Retina (tissue), 1 donor: ENCODE results near the gene TNF.

Source experiments
- DNase-seq: peaks from one replicate; pipeline ENCODE4 v3.0.0-alpha.2; 2016

TNF gene

DNA sequence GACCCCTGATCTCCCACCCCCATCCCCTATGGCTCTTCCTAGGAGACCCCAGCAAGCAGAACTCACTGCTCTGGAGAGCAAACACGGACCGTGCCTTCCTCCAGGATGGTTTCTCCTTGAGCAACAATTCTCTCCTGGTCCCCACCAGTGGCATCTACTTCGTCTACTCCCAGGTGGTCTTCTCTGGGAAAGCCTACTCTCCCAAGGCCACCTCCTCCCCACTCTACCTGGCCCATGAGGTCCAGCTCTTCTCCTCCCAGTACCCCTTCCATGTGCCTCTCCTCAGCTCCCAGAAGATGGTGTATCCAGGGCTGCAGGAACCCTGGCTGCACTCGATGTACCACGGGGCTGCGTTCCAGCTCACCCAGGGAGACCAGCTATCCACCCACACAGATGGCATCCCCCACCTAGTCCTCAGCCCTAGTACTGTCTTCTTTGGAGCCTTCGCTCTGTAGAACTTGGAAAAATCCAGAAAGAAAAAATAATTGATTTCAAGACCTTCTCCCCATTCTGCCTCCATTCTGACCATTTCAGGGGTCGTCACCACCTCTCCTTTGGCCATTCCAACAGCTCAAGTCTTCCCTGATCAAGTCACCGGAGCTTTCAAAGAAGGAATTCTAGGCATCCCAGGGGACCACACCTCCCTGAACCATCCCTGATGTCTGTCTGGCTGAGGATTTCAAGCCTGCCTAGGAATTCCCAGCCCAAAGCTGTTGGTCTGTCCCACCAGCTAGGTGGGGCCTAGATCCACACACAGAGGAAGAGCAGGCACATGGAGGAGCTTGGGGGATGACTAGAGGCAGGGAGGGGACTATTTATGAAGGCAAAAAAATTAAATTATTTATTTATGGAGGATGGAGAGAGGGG lies 1.9 kb upstream of the TNF start:
- DNase-seq = no peak

- DNase-seq = no peak
Observed at GRCh38 chr6:31574106-31575061, 981 bp upstream of the TNF start.

GRCh38 chr6:31575952-31576685 lies 754 bp downstream of the TNF start:
- no peak for DNase-seq

GRCh38 chr6:31576897-31577578 lies 1.7 kb downstream of the TNF start:
- no peak for DNase-seq

- no peak for DNase-seq
Observed at GRCh38 chr6:31577579-31577966, 2.2 kb downstream of the TNF start.

DNA sequence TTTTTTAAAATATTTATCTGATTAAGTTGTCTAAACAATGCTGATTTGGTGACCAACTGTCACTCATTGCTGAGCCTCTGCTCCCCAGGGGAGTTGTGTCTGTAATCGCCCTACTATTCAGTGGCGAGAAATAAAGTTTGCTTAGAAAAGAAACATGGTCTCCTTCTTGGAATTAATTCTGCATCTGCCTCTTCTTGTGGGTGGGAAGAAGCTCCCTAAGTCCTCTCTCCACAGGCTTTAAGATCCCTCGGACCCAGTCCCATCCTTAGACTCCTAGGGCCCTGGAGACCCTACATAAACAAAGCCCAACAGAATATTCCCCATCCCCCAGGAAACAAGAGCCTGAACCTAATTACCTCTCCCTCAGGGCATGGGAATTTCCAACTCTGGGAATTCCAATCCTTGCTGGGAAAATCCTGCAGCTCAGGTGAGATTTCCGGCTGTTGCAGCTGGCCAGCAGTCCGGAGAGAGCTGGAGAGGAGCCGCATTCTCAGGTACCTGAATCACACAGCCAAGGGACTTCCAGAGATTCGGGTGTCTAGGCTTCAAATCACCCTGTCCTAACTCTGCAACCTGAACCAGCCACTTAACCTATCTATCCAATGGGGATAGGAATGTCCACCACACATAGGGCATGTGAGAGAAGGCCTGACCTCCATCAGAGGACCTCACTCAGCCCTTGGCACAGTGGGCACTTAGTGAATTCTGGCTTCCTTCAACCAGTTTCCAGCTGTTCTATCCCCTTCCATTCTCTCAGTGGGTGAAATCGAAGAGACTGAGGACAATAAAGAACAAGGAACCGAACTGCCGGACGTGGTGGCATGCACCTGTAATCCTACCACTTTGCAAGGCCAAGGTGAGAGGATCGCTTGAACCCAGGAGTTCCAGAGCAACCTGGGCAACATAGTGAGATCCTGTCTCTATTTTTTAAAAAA lies 3.1 kb downstream of the TNF start:
- no peak for DNase-seq

GRCh38 chr6:31579119-31579505 lies 3.7 kb downstream of the TNF start:
- no peak for DNase-seq

DNA sequence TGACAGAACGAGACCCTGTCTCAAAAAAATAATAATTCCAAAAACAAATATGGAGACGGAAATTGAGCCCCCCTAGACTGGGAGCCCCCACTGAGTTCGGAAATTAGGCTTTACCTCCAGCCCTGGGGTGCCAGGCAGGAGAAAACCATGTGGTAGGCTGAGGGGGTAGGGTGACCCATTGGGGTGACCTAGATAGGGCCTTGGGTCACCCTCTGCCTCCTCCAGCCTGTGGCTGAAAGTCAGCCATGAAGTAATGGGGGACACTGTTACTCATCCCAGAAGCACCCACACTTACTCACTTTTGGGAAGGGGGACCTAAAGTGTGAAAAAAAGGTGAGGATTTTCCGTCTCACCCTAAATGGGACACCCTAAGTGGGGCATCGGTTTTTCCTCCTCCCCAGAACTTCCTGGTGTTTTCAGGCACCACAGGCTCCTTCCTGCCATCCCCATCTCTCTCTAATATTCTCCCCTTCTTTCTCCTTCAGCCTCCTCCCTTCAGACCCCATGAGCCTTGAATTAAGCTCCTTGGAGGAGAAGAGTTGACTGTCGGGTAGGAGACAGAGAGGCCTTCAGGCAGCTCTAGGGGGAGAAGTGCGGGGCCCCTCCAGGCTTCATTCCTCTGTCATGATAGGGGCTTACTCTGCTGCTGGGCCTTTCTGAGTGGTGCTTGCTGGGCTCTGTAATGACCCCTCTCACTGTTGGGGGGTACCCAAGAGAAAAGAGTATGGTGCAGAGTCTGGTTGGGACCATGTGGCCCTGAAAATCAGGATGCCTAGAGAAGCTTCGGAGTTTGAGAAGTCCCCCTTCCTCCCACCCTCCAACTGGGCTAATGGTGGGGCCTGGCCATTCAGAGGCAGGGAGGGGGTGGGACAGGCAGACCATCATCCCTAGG lies 4.4 kb downstream of the TNF start:
- no peak for DNase-seq

DNA sequence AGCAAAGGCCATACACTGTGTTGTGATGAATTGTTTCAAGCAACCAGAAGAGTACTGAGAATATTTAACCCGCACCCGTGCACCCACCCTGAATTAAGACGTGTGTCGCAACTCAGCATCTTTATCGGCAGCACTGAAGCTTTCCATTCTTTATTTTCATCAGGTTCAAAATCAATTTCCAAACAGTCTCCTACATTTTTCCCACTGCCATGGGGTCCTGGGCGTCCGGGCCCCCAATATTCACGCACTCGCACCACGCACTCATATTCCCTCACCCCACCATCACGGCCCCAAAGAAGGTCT lies 5.0 kb downstream of the TNF start:
- no peak for DNase-seq

DNA sequence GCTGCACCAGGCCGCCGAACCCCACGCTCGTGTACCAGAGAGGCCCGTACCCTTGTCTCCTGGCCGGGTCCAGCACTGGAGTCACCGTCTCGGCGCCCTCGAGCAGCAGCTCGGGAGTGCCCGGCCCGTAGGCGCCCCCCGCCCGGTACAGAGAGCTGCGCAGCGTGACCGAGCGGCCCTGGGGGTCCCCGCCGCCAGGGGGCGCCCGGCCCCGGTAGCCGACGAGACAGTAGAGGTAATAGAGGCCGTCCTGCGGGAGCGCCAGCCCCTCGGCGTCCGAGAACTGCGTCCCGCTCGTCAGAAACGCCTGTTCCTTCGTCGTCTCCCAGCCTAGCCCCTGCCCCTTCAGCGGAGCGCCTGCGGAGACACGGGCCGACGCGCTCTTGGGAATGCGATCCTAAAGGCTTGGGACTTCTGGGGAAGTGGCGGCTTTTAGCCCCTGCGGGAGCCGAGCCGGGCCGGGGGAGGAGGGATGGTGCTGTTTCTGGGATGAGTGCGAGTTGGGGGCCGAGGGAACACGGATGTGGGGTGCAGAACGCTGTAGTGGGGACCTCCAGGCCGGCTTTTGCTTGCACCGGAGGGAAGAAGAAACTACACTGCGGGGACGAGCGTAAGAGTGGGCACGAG lies 5.6 kb downstream of the TNF start:
- DNase-seq = peak; percentile 94

DNA sequence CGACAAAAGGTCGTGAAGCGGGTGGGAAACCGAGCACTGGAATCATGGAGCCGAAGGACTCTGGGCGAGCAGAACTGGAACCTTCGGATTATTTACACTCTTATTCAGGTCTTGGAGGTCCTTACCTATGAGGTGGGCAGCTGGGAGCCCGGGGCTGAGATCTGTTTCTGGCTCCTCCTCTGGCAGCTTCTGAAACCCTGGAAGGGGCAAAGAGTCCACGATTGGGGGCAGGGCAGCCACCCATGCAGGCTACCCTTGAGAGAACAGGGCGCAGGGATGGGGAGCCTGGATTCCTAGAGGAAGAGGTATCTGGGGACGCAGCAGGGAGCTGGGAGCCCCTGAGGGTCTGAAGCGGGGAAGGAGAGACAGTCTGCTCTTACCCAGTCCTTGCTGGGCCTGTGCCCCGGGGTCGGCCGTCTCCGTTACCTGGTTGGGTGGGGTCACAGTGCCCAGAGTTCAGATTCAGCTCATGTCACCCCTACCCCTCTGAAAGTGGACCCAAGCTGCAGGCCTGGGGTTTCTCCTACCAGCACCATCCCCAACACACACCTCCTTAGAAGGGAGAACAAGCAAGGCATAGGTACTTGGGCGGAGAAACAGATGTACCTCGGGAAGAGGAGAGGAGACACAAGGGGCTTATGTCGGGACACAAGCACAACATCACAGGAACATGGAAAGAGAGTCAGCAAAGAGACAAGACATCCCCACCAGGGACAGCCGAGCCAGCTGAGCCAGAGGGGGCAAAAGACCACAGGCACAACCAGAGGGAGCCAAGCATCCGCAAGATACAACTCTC lies 6.3 kb downstream of the TNF start:
- no peak for DNase-seq

GRCh38 chr6:31582230-31582643 lies 6.9 kb downstream of the TNF start, which contains the start of gene LTB:
Gene LTB, minus strand, starts transcription at chr6:31582424. Its CDS starts 7 bp downstream, at chr6:31582417.
- no peak for DNase-seq

GRCh38 chr6:31585491-31585890 lies 10.1 kb downstream of the TNF start:
- DNase-seq = no peak

DNA sequence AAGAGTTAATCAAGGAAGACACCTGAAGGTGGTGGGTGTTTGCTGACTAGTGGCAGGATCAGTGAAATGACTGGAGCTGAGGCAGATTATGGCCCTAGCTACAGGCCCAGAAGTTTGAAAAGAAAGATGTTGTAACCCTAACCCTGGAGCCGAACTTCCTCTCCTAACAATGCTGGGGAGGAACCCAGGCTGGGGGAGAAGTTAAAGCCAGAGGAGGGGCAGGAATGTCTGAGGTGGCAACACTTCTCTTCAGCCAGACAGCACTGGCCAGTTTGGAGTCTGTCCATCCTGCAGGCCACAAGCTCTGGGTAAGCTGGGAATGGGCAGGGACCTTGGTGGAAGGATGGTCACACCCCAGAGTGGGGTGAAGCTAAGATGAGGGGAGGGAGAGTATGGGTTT lies 10.6 kb downstream of the TNF start, which contains the start of gene LST1:
LST1 (plus strand) TSS at position 270 of the 400 bp plus-strand sequence. CDS start 1,023 bp downstream, outside the sequence.
- DNase-seq = no peak

DNA sequence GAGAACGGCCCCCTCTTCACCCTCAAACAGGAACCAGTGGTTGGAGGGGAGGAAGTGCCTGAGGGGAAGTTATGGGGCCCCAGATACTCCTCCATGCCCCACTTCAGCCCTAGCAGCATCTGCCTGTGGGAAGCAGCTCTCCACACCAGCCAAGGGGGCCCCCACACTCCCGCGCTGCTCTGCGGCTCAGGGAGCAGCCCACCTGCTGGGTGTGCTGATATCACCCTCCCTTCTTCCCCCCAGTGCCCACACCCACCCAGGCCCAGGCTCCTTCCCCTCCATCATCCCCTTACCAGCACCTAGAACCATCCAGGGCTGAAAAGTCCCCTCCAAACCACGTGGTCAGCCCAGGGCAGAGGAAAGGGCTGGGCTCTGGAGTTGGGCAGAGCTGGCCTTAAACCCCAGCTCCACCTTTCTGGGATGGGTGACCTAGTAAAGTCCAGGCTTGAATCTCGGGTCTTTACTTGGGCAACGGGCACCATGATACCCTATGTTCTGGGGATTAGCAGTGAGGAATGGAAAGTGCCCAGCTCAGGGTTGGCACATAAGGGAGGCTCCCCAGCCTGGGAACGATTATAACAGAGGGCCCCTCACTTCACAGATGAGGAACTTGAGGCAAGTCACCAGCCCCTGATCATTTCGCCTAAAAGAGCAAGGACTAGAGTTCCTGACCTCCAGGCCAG lies 11.4 kb downstream of the TNF start:
- DNase-seq = no peak

DNA sequence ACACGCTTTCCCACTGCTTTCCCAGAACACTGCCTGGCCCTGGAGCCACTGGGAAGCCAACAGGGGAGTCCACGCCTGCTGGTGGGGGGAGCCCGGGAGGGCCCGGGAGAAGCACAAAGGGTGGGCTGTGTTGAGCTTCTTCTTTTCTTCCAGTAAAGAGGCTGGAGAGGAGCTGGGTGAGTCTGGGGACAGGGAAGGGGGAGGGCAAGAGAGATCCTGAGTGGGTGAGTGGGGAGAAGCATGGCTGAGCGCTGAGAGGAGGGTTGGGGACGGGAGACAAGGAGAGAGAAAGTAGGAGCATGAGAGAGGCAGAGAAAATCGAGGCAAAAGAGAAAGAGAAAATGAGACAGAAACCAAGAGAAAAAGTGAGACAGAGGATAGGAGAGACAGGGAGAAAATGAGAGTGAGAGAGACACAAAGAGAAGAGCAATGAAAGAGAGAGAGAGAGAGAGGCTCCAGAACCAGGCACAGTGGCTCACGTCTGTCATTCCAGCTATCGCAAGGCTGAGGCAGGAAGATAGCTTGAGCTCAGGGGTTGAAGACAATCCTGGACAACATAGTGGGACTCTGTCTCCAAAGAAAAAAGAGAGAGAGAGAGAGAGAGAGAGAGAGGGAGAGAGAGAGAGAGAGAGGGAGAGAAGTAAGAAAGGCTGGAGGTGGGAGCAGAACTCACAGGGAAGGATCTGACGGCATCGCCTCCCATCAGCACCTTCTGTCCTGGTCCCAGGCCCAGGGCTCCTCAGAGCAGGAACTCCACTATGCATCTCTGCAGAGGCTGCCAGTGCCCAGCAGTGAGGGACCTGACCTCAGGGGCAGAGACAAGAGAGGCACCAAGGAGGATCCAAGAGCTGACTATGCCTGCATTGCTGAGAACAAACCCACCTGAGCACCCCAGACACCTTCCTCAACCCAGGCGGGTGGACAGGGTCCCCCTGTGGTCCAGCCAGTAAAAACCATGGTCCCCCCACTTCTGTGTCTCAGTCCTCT lies 12.7 kb downstream of the TNF start:
- no peak for DNase-seq
